WTC11 (cell line): Measurements from ENCODE around the gene FAM114A2. TPM values are rescaled to one million over a fixed set of nuclear protein-coding genes. Genes with fewer than 3 reads are reported as not detected.

Experiments
- ATAC-seq: fragments of 200-7000 bp; cut with Tn5 transposase; 2 replicates; pipeline ENCODE4 v1.10.0; 2021; ENCODE audit warnings: mild to moderate bottlenecking, moderate library complexity
- CTCF ChIA-PET: fragments of 300-600 bp; sonication (Branson Sonifier 250); formaldehyde crosslinking; loops from one replicate; lab custom pipeline; 2021; ENCODE audit warnings: antibody characterized with exemption; lab: Charles Lee
- POLR2A ChIA-PET: fragments of 350-600 bp; sonication (Branson Sonifier 250); formaldehyde crosslinking; loops from one replicate; lab custom pipeline; 2021; ENCODE audit warnings: antibody characterized with exemption; lab: Charles Lee
- DNase-seq: peaks from one replicate; pipeline ENCODE4 v3.0.0; 2021; ENCODE audit warnings: low spot score
- H3K27ac Mint-ChIP-seq: 2 replicates; pipeline ENCODE4 v1.8.0; 2021; ENCODE audit warnings: mixed read lengths
- H3K27me3 Mint-ChIP-seq: 2 replicates; pipeline ENCODE4 v1.8.0; 2021; ENCODE audit warnings: low read depth, mild to moderate bottlenecking, moderate library complexity, mixed read lengths
- H3K36me3 Mint-ChIP-seq: 2 replicates; pipeline ENCODE4 v1.8.0; 2021; ENCODE audit warnings: mixed read lengths
- H3K4me1 Mint-ChIP-seq: 2 replicates; pipeline ENCODE4 v1.8.0; 2022; ENCODE audit warnings: mixed read lengths
- H3K4me3 Mint-ChIP-seq: 2 replicates; pipeline ENCODE4 v1.8.0; 2021; ENCODE audit warnings: mild to moderate bottlenecking, moderate library complexity, mixed read lengths
- H3K9me3 Mint-ChIP-seq: 2 replicates; pipeline ENCODE4 v1.8.0; 2021; ENCODE audit warnings: mixed read lengths
- CREB1 ChIP-seq: sonication (generic); formaldehyde crosslinking; IDR thresholded peaks from 2 replicates; pipeline ENCODE4 v1.8.0; 2023; ENCODE audit warnings: mild to moderate bottlenecking, missing genetic modification reagents
- ETV6 ChIP-seq: sonication (generic); formaldehyde crosslinking; IDR thresholded peaks from 2 replicates; pipeline ENCODE4 v1.8.1; 2022; ENCODE audit warnings: mild to moderate bottlenecking, missing genetic modification reagents
- FOXP1 ChIP-seq: sonication (generic); formaldehyde crosslinking; IDR thresholded peaks from 2 replicates; pipeline ENCODE4 v1.8.0; 2022; ENCODE audit warnings: missing genetic modification reagents, mild to moderate bottlenecking, moderate library complexity, borderline replicate concordance
- GTF2I ChIP-seq: fragments of 250-450 bp; sonication (Bioruptor Pico); conservative IDR thresholded peaks from 2 replicates; pipeline ENCODE4 v1.4.0; 2021; ENCODE audit warnings: mild to moderate bottlenecking
- JUN ChIP-seq: sonication (generic); formaldehyde crosslinking; IDR thresholded peaks from 2 replicates; pipeline ENCODE4 v1.8.0; 2023; ENCODE audit warnings: mild to moderate bottlenecking, missing genetic modification reagents
- RELA ChIP-seq: sonication (generic); formaldehyde crosslinking; IDR thresholded peaks from 2 replicates; pipeline ENCODE4 v1.8.1; 2022; ENCODE audit warnings: missing genetic modification reagents, mild to moderate bottlenecking, borderline replicate concordance
- ZNF138 ChIP-seq: sonication (generic); formaldehyde crosslinking; conservative IDR thresholded peaks from 2 replicates; pipeline ENCODE4 v1.8.1; 2022; ENCODE audit warnings: mild to moderate bottlenecking, moderate library complexity, missing genetic modification reagents
- ZNF232 ChIP-seq: sonication (generic); formaldehyde crosslinking; IDR thresholded peaks from 2 replicates; pipeline ENCODE4 v1.8.0; 2022; ENCODE audit warnings: mild to moderate bottlenecking, missing genetic modification reagents
- total RNA-seq: library from RNA; stranded (reverse); gene quantifications from 3 replicates; pipeline ENCODE4 v1.2.3, GENCODE V29; 2021
- TF ChIP-seq, protein P1 (sequence below): sonication (generic); formaldehyde crosslinking; IDR thresholded peaks from 2 replicates; pipeline ENCODE4 v1.8.1; 2023; ENCODE audit warnings: mild to moderate bottlenecking, missing genetic modification reagents, moderate library complexity
- TF ChIP-seq, protein P2 (sequence below): sonication (generic); formaldehyde crosslinking; conservative IDR thresholded peaks from 2 replicates; pipeline ENCODE4 v1.8.1; 2023; ENCODE audit warnings: mild to moderate bottlenecking, low read depth, missing genetic modification reagents, moderate library complexity
- TF ChIP-seq, protein P3 (sequence below): fragments of 250-450 bp; sonication (Bioruptor Pico); IDR thresholded peaks from 2 replicates; pipeline ENCODE4 v1.9.0; 2021; ENCODE audit warnings: mild to moderate bottlenecking
- TF ChIP-seq, protein P4 (sequence below): fragments of 200-600 bp; IDR thresholded peaks from 2 replicates; pipeline ENCODE4 v1.8.0; 2022; ENCODE audit warnings: antibody characterized with exemption
- TF ChIP-seq, protein P5 (sequence below): sonication (generic); formaldehyde crosslinking; IDR thresholded peaks from 2 replicates; pipeline ENCODE4 v1.8.0; 2022; ENCODE audit warnings: missing genetic modification reagents

The FAM114A2 gene
- total RNA-seq, 1 experiment from 2014 or later, result 10.1 TPM

DNA sequence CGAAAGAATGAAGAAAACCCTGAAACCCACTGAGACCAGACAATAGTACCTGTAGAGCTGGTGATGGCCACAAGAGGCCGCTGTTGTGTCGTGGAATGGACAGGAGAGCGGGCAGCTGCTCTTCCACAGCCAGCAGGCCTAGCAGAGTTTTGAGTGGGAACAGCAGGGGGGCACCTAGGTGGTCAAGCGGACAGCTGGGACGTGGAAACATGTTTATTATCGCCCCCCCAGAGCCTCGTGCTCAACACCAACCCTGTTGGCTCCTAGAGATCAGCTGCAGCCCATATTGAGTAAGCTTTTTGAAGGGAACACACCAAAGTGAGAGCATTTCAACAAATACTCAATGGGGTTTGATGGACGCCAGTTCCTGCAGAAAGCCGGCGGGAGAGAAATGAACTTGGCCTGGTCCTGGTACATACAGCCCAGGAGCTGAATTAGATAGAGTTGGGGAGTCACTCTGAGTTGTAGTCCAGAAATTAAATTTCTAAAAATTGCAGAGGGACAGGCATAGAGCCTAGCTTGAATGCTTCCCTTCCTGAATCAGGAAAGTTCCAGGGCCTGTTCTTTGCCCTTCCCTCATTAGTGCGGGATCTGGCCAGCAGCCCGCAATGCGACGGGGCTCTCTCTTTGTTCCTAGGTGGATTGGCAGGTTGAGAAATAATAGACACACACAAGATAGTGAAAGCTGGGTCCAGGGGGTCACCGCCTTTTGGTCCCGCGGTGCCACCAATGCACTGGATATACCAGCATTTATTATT, 33.9 kb upstream of the FAM114A2 start:
- Mint-ChIP-seq H3K27me3 (peaks cover 6% of the 10 kb centered on the region), H3K9me3 (peaks cover 9% of the 10 kb centered on the region)
- TF ChIP-seq GTF2I (CRISPR knock-in tag), result no peak
- TF ChIP-seq ZNF138 (CRISPR knock-in tag), result no peak
- TF ChIP-seq, protein P1, sequence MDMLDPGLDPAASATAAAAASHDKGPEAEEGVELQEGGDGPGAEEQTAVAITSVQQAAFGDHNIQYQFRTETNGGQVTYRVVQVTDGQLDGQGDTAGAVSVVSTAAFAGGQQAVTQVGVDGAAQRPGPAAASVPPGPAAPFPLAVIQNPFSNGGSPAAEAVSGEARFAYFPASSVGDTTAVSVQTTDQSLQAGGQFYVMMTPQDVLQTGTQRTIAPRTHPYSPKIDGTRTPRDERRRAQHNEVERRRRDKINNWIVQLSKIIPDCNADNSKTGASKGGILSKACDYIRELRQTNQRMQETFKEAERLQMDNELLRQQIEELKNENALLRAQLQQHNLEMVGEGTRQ, result no peak
- TF ChIP-seq, protein P2, sequence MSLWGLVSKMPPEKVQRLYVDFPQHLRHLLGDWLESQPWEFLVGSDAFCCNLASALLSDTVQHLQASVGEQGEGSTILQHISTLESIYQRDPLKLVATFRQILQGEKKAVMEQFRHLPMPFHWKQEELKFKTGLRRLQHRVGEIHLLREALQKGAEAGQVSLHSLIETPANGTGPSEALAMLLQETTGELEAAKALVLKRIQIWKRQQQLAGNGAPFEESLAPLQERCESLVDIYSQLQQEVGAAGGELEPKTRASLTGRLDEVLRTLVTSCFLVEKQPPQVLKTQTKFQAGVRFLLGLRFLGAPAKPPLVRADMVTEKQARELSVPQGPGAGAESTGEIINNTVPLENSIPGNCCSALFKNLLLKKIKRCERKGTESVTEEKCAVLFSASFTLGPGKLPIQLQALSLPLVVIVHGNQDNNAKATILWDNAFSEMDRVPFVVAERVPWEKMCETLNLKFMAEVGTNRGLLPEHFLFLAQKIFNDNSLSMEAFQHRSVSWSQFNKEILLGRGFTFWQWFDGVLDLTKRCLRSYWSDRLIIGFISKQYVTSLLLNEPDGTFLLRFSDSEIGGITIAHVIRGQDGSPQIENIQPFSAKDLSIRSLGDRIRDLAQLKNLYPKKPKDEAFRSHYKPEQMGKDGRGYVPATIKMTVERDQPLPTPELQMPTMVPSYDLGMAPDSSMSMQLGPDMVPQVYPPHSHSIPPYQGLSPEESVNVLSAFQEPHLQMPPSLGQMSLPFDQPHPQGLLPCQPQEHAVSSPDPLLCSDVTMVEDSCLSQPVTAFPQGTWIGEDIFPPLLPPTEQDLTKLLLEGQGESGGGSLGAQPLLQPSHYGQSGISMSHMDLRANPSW (CRISPR knock-in tag), result no peak
- no peak for TF ChIP-seq RELA (CRISPR knock-in tag)
- TF ChIP-seq, protein P3, sequence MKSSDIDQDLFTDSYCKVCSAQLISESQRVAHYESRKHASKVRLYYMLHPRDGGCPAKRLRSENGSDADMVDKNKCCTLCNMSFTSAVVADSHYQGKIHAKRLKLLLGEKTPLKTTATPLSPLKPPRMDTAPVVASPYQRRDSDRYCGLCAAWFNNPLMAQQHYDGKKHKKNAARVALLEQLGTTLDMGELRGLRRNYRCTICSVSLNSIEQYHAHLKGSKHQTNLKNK (CRISPR knock-in tag), result no peak
- no peak for TF ChIP-seq FOXP1 (CRISPR knock-in tag)
- TF ChIP-seq JUN (CRISPR knock-in tag), result no peak
- TF ChIP-seq, protein P4, sequence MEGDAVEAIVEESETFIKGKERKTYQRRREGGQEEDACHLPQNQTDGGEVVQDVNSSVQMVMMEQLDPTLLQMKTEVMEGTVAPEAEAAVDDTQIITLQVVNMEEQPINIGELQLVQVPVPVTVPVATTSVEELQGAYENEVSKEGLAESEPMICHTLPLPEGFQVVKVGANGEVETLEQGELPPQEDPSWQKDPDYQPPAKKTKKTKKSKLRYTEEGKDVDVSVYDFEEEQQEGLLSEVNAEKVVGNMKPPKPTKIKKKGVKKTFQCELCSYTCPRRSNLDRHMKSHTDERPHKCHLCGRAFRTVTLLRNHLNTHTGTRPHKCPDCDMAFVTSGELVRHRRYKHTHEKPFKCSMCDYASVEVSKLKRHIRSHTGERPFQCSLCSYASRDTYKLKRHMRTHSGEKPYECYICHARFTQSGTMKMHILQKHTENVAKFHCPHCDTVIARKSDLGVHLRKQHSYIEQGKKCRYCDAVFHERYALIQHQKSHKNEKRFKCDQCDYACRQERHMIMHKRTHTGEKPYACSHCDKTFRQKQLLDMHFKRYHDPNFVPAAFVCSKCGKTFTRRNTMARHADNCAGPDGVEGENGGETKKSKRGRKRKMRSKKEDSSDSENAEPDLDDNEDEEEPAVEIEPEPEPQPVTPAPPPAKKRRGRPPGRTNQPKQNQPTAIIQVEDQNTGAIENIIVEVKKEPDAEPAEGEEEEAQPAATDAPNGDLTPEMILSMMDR, result peak; percentile 92
- TF ChIP-seq, protein P5, sequence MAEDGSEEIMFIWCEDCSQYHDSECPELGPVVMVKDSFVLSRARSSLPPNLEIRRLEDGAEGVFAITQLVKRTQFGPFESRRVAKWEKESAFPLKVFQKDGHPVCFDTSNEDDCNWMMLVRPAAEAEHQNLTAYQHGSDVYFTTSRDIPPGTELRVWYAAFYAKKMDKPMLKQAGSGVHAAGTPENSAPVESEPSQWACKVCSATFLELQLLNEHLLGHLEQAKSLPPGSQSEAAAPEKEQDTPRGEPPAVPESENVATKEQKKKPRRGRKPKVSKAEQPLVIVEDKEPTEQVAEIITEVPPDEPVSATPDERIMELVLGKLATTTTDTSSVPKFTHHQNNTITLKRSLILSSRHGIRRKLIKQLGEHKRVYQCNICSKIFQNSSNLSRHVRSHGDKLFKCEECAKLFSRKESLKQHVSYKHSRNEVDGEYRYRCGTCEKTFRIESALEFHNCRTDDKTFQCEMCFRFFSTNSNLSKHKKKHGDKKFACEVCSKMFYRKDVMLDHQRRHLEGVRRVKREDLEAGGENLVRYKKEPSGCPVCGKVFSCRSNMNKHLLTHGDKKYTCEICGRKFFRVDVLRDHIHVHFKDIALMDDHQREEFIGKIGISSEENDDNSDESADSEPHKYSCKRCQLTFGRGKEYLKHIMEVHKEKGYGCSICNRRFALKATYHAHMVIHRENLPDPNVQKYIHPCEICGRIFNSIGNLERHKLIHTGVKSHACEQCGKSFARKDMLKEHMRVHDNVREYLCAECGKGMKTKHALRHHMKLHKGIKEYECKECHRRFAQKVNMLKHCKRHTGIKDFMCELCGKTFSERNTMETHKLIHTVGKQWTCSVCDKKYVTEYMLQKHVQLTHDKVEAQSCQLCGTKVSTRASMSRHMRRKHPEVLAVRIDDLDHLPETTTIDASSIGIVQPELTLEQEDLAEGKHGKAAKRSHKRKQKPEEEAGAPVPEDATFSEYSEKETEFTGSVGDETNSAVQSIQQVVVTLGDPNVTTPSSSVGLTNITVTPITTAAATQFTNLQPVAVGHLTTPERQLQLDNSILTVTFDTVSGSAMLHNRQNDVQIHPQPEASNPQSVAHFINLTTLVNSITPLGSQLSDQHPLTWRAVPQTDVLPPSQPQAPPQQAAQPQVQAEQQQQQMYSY (CRISPR knock-in tag), result peak; percentile 82
- no peak for TF ChIP-seq CREB1 (CRISPR knock-in tag)
- TF ChIP-seq ETV6 (CRISPR knock-in tag), result 0 out of 2 replicates have a peak, but pooled peaks have one; percentile 52
- no peak for TF ChIP-seq ZNF232 (CRISPR knock-in tag)
- TF ChIP-seq, all 79 proteins: peak for 3
- POLR2A ChIA-PET, result interaction anchor here (0.6 to 1.1 kb wide), 2 partner anchors 29 to 100 kb away, joined by 3 read pairs; no protein-coding TSS in a partner anchor
- Mint-ChIP-seq H3K36me3 (peaks cover 5% of the 10 kb centered on the region), H3K4me1 (peaks cover 10% of the 10 kb centered on the region), H3K27ac (no peak overlapping the region), H3K4me3 (no peak overlapping the region)
- DNase-seq (peak; percentile 87), ATAC-seq (peak; percentile 92)
- CTCF ChIA-PET, result interaction anchor here (0.6 to 2.1 kb wide), 75 partner anchors 9 to 555 kb away, joined by 3 to 84 read pairs (median 5); partner anchors contain the start of genes FAM114A2, GALNT10 and MFAP3
